Subcutaneous abdominal adipose tissue (tissue), 5 donors: Measurements from ENCODE around the gene EPHA7.

Source experiments
- H3K27ac ChIP-seq: one replicate; pipeline ENCODE4 v1.7.0; 2013; ENCODE audit warnings: low read depth, mild to moderate bottlenecking, inconsistent platforms, low read length, moderate library complexity
- H3K27me3 ChIP-seq, 5 donors: one replicate each; pipeline ENCODE4 v1.7.0; 2013; ENCODE audit warnings: low read length in 5 of 5, inconsistent platforms in 1 of 5; ENCODE audit not compliant: control insufficient read depth in 5 of 5, insufficient read depth in 4 of 5
- H3K36me3 ChIP-seq, 5 donors: one replicate each; pipeline ENCODE4 v1.7.0; 2013; ENCODE audit warnings: low read length in 5 of 5; ENCODE audit not compliant: control insufficient read depth in 5 of 5, insufficient read depth in 5 of 5
- H3K4me1 ChIP-seq, 5 donors: one replicate each; pipeline ENCODE4 v1.7.0; 2013; ENCODE audit warnings: low read length in 5 of 5, mild to moderate bottlenecking in 3 of 5, moderate library complexity in 1 of 5; ENCODE audit not compliant: control insufficient read depth in 5 of 5, insufficient read depth in 5 of 5
- H3K4me3 ChIP-seq, 5 donors: one replicate each; pipeline ENCODE4 v1.7.0; 2013; ENCODE audit warnings: low read length in 5 of 5, low read depth in 1 of 5
- H3K9ac ChIP-seq, 5 donors: one replicate each; pipeline ENCODE4 v1.7.0; 2013; ENCODE audit warnings: low read length in 5 of 5, mild to moderate bottlenecking in 4 of 5, moderate library complexity in 3 of 5
- H3K9me3 ChIP-seq, 5 donors: one replicate each; pipeline ENCODE4 v1.7.0; 2013; ENCODE audit warnings: low read length in 5 of 5; ENCODE audit not compliant: control insufficient read depth in 5 of 5
- donor health status: healthy.
- donor health status: healthy.
- donor health status: healthy.
- donor health status: healthy.
- donor health status: healthy.

EPHA7 gene

DNA sequence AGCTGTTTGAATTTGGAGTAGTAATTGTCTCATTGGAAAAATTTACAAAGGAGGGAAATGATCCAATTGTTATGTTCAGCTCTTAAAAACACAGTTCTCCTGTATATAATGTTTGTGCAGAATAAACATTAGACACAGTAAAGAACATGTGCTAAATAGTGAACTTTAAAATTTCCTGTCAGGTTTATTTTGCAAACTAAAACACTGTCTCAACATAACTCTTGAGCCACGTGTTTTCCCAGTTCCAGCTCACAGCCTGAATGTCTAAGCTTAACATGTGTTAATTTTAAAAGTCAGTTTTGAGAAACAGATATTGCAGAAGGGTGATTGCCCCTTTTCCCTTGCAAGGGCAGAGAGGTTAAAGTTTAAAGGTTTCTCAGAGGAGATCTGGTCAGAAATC lies 20.6 kb downstream of the EPHA7 start:
- no peak overlapping the region for H3K27ac ChIP-seq
- H3K4me1 ChIP-seq, result no peaks in the 10 kb centered on the region
- no peaks in the 10 kb centered on the region for H3K36me3 ChIP-seq
- H3K4me3 ChIP-seq, result no peak overlapping the region
- no peaks in the 10 kb centered on the region for H3K9me3 ChIP-seq
- peaks cover 0 to 4% (median 0%) of the 10 kb centered on the region in 5 donors for H3K27me3 ChIP-seq
- no peak overlapping the region for H3K9ac ChIP-seq

DNA sequence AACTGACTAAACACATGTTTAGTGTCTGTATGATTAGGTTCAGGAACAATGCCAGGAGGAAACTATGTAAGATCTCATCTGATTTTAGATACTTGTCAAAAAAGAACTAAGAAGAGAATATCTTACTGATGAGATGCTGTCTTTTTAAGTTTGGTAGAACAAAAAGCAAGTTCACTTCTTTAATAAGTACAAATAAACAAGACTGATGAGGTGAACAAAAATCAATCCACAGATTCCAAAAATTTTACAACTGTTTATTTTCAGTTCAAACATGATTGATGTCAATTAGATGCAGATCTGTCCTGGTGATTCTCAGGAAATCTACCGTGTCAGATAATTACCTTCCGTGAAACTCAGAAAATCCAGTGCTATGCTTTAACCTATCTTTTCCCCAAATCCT lies 24.9 kb downstream of the EPHA7 start:
- H3K9me3 ChIP-seq, result no peaks in the 10 kb centered on the region

DNA sequence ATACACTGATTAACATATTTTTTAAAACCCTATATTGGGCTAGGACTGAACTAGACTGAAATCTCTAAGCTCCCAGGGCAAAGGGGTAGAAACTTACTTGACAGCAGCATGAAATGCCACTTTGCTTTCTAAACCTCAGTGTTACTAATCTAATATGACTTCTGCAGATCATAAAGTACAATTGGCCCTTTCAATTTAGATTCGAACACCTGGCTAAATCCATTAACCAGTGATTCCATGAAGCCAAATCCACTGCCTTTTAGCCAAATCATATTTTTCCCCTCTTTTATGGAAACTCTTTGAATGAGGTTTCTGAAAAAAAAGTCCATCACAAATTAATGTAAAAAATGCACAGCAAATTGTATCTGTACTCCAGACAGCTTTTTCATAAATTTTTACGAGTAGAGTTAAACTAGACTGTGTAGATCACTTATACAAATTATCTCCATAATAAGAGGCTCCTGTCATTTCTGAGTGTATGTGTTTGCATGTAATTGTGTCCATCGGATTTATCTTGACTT lies 25.7 kb downstream of the EPHA7 start:
- no peak overlapping the region for H3K4me3 ChIP-seq
- no peaks in the 10 kb centered on the region for H3K27me3 ChIP-seq
- H3K9ac ChIP-seq, result no peak overlapping the region
- no peak overlapping the region for H3K27ac ChIP-seq
- H3K4me1 ChIP-seq, result no peaks in the 10 kb centered on the region
- H3K36me3 ChIP-seq, result no peaks in the 10 kb centered on the region
- H3K9me3 ChIP-seq, result no peaks in the 10 kb centered on the region

More for the DNA sequence above, 24.9 kb downstream of the EPHA7 start:
- Histone ChIP-seq H3K4me3 (no peak overlapping the region), H3K27ac (no peak overlapping the region), H3K27me3 (no peaks in the 10 kb centered on the region), H3K4me1 (no peaks in the 10 kb centered on the region), H3K9ac (no peak overlapping the region), H3K36me3 (no peaks in the 10 kb centered on the region)

DNA sequence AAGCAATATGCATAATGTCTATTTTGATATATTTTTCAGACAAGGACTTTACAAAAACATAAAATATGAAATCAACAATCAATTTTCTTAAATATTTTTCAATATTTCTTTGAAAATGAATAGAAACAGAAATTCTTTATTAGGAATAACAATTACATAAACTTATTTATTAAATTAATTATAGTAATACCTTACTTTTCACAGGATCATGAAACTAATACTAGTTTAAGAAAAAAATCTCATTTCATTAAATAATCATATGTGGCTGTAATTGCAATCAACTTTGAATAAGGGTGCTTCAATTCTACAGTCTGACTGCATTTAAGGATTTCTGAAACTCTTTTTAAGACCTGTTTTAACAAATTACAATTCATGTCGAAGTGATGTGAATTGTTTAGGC lies 26.6 kb downstream of the EPHA7 start:
- H3K4me3 ChIP-seq, result no peak overlapping the region
- H3K36me3 ChIP-seq, result no peaks in the 10 kb centered on the region
- no peaks in the 10 kb centered on the region for H3K4me1 ChIP-seq
- H3K27me3 ChIP-seq, result no peaks in the 10 kb centered on the region
- H3K9ac ChIP-seq, result no peak overlapping the region
- no peaks in the 10 kb centered on the region for H3K9me3 ChIP-seq
- H3K27ac ChIP-seq, result no peak overlapping the region

DNA sequence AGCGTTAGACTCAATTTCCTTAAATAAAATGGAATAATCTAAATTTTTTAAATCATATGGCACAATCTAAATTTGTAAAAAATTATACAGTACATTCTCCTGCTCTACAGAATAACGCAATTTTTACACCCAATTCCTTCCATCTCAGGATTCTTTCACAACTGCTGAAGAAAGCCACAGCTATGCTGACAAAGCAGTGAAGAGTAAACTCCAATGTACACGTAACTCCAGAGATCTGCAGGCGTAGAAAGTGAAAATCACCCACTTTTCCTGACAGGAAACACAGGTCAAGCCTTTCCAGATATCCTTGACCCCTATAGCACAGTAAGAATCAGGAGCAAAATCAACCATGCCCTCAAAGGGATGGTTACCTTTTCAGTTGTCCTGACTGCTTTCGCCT lies 27.4 kb downstream of the EPHA7 start:
- H3K27me3 ChIP-seq, result no peaks in the 10 kb centered on the region
- no peaks in the 10 kb centered on the region for H3K36me3 ChIP-seq
- H3K9ac ChIP-seq, result no peak overlapping the region
- no peak overlapping the region for H3K4me3 ChIP-seq
- no peak overlapping the region for H3K27ac ChIP-seq
- H3K9me3 ChIP-seq, result no peaks in the 10 kb centered on the region
- H3K4me1 ChIP-seq, result no peaks in the 10 kb centered on the region

DNA sequence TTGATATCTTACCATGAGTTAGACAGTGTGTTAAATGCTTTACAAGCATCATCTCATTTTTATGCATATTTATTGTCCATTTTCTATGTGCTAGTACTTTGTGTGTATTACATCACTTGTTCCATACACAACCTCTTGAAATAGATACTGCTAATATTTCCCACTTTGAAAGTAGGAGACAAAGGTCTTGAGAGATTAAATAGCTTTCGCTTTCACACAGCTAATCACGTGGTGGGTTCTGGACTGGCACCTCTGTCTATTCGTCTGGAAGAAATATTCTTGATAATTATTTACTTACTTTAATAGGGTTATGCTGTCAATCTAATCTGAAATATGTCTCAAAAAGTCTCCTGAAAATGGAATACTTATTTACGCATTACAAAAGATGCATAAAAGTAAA lies 30.2 kb downstream of the EPHA7 start:
- Histone ChIP-seq H3K27ac (no peak overlapping the region), H3K4me1 (no peaks in the 10 kb centered on the region), H3K4me3 (no peak overlapping the region)

DNA sequence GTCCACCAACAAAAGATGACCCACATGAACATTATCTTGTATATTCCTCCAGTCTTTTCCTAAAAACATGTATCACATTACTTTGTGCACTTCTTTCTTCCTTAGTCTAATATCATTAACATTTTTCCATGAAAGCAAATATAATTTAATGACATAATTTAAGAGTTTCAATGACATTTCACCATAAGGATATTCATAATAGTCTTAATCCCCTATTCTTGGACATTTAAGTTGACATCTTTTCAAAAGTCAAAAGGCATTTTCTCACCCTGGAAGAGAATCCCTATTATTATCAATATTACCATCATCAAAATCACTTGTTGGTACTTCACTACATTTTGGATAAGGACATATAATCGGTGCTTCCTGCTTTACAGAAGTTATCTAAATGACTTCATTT lies 31.3 kb downstream of the EPHA7 start:
- H3K27ac ChIP-seq, result no peak overlapping the region
- no peaks in the 10 kb centered on the region for H3K4me1 ChIP-seq
- H3K4me3 ChIP-seq, result no peak overlapping the region
- no peaks in the 10 kb centered on the region for H3K27me3 ChIP-seq
- H3K9ac ChIP-seq, result no peak overlapping the region
- no peaks in the 10 kb centered on the region for H3K36me3 ChIP-seq
- H3K9me3 ChIP-seq, result no peaks in the 10 kb centered on the region

More for the DNA sequence above, 30.2 kb downstream of the EPHA7 start:
- Histone ChIP-seq H3K9me3 (no peaks in the 10 kb centered on the region), H3K36me3 (no peaks in the 10 kb centered on the region), H3K9ac (no peak overlapping the region), H3K27me3 (no peaks in the 10 kb centered on the region)

DNA sequence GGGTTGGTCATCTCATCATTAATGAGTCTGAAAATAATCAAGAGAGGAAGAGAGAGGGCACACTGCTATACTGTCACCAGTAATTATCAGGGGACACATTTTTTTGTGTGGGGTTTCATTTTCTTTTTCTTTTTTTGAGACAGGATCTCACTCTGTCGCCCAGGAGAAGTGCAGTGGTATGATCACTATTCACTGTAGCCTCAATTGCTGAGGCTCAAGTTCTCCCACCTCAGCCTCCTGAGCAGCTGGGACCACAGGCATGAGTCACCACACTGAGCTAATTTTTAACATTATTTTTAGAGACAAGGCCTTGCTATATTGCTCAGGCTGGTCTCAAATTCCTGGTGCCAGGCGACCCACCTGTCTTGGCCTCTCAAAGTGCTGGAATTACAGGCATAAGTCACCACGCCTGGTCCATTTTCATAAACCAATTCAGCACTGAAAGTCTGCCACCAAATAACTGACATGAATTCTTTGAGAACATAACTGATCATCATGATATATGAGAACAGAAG lies 43.3 kb downstream of the EPHA7 start:
- Histone ChIP-seq H3K9ac (no peak overlapping the region), H3K36me3 (no peaks in the 10 kb centered on the region), H3K9me3 (no peaks in the 10 kb centered on the region), H3K4me1 (no peaks in the 10 kb centered on the region), H3K4me3 (no peak overlapping the region), H3K27ac (no peak overlapping the region), H3K27me3 (no peaks in the 10 kb centered on the region)

DNA sequence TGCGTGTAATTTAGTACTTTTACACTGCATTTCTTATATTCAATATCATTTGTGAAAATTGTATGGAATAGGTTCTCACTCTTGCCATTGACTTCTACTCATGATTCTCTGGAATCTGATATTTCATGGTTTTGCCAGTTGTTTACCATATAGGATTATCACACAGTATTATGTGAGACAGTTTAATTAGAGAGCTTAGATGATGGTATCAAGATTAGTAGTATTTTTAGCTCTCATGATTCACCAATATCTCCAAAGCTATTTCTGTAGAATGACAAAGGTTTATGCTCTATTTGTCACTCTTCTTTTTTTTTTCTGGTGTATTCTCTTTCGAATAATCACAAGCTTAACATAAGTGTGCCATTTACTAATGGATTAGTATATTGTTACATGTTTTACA lies 45.9 kb downstream of the EPHA7 start:
- H3K9me3 ChIP-seq, result no peaks in the 10 kb centered on the region
- no peak overlapping the region for H3K9ac ChIP-seq
- no peaks in the 10 kb centered on the region for H3K27me3 ChIP-seq
- no peak overlapping the region for H3K4me3 ChIP-seq
- H3K27ac ChIP-seq, result no peak overlapping the region
- no peaks in the 10 kb centered on the region for H3K4me1 ChIP-seq
- no peaks in the 10 kb centered on the region for H3K36me3 ChIP-seq

DNA sequence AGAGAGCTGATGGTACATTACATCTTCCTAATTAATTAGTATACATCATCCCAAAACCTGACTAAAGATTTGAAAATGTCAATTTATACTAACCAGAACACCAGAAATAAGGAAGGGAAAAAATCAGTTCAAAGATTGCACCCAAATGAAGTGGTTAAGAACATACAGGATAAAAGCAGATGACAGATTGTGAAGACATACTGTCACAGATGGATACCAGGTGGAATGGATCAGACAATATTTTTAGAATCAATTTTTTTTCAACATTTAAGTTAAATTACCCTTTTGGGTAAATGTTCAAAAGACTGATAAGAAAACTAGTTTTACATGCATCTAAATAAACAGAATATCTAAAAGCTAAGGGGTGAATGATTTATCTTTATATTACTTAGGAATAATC lies 47.6 kb downstream of the EPHA7 start:
- Histone ChIP-seq H3K27ac (no peak overlapping the region), H3K36me3 (no peaks in the 10 kb centered on the region), H3K9me3 (no peaks in the 10 kb centered on the region), H3K4me1 (no peaks in the 10 kb centered on the region), H3K4me3 (no peak overlapping the region), H3K27me3 (no peaks in the 10 kb centered on the region), H3K9ac (no peak overlapping the region)
